K562 (cell line): Measurements from ENCODE around the gene DGKZ. TPM values are rescaled to one million over a fixed set of nuclear protein-coding genes. Genes with fewer than 3 reads are reported as not detected.
A peak's percentile ranks its signal among the peaks of the same experiment; 100 is the strongest.

Experiments
- ATAC-seq: fragments of 200-7000 bp; cut with Tn5 transposase; 3 replicates; pipeline ENCODE4 v1.9.1; 2020; ENCODE audit warnings: moderate library complexity
- BruUV-seq: library from RNA; stranded (reverse); fragments of 400-500 nt; replicated peaks from 2 replicates; lab custom pipeline; 2021; lab: Mats Ljungman, UMichigan
- CTCF ChIA-PET: fragments of 300-600 bp; formaldehyde crosslinking; extraction: SDS; loops from one replicate; lab custom pipeline; 2021; ENCODE audit warnings: low intra/inter-chr PET ratio; lab: Yijun Ruan, JAX
- POLR2A ChIA-PET: fragments of 300-600, 350-650 bp; sonication (Branson Sonifier 250); formaldehyde crosslinking; extraction: SDS; loops from one replicate; lab custom pipeline; 2021; ENCODE audit warnings: antibody characterized with exemption, inconsistent platforms; lab: Yijun Ruan, JAX
- DNase-seq, 4 experiments: peaks; one replicate each; pipeline versions ENCODE4 v3.0.0 to v3.0.0-alpha.2; 2011 to 2018; ENCODE audit warnings: low spot score in 3 of 4, mixed read lengths in 3 of 4; ENCODE audit errors: extremely low read depth in 1 of 4
- FAIRE-seq: peaks from 2 replicates; lab custom pipeline; 2011; peaks lifted over from hg19 to GRCh38; lab: Jason Lieb, UNC
- H2AFZ ChIP-seq: 2 replicates; pipeline ENCODE4 v1.6.0; 2011; ENCODE audit warnings: low read depth, low read length, control low read depth, inconsistent platforms
- H3K27ac ChIP-seq: fragments of 200-600 bp; 3 replicates; pipeline ENCODE4 v1.8.0; 2011; ENCODE audit warnings: low read depth, mild to moderate bottlenecking, control low read depth, inconsistent platforms, low read length, moderate library complexity, mixed read lengths; ENCODE audit errors: extremely low read depth
- H3K27me3 ChIP-seq, 2 experiments: fragments of 300-600 bp in 1 of 2; 2 replicates in 1 of 2; 3 replicates in 1 of 2; pipeline versions ENCODE4 v1.6.0 to v1.8.0; 2011; ENCODE audit warnings: inconsistent platforms in 2 of 2, low read length in 2 of 2, mild to moderate bottlenecking in 1 of 2, mixed read lengths in 1 of 2, moderate library complexity in 1 of 2; ENCODE audit not compliant: control insufficient read depth in 2 of 2, insufficient read depth in 2 of 2
- H3K36me3 ChIP-seq: fragments of 300-600 bp; 3 replicates; pipeline ENCODE4 v1.8.0; 2011; ENCODE audit warnings: mild to moderate bottlenecking, low read length, inconsistent platforms; ENCODE audit not compliant: control insufficient read depth, insufficient read depth
- H3K4me1 ChIP-seq, 2 experiments: fragments of 200-600 bp in 1 of 2; replicated peaks in 1 of 2; 2 replicates in 1 of 2; 3 replicates in 1 of 2; pipeline versions ENCODE4 v1.5.1 to v1.8.0; 2011; ENCODE audit warnings: inconsistent platforms in 2 of 2, low read length in 2 of 2, mild to moderate bottlenecking in 1 of 2, mixed read lengths in 1 of 2, moderate library complexity in 1 of 2; ENCODE audit not compliant: control insufficient read depth in 2 of 2, insufficient read depth in 2 of 2
- H3K4me2 ChIP-seq: 2 replicates; pipeline ENCODE4 v1.6.1; 2011; ENCODE audit warnings: low read length, control low read depth, inconsistent platforms, mixed read lengths; ENCODE audit not compliant: insufficient read depth
- H3K4me3 ChIP-seq: fragments of 200-600 bp; sonication (generic), shearing (Covaris generic); 2 replicates; pipeline ENCODE4 v1.5.1; 2016; ENCODE audit warnings: control low read depth, inconsistent platforms
- H3K79me2 ChIP-seq: fragments of 200-600 bp; 3 replicates; pipeline ENCODE4 v1.8.0; 2011; ENCODE audit warnings: low read length, inconsistent platforms; ENCODE audit not compliant: control insufficient read depth, insufficient read depth
- H3K9ac ChIP-seq, 2 experiments: 2 replicates each; pipeline versions ENCODE4 v1.6.0 to v1.6.1; 2011; ENCODE audit warnings: low read depth in 2 of 2, low read length in 2 of 2, control low read depth in 1 of 2, inconsistent platforms in 1 of 2, mild to moderate bottlenecking in 1 of 2, mixed read lengths in 1 of 2; ENCODE audit not compliant: insufficient read depth in 1 of 2
- H3K9me1 ChIP-seq: one replicate; pipeline ENCODE4 v1.6.0; 2011; ENCODE audit warnings: inconsistent platforms, mild to moderate bottlenecking, low read length, moderate library complexity; ENCODE audit not compliant: control insufficient read depth, insufficient read depth
- H3K9me3 ChIP-seq: replicated peaks from 2 replicates; pipeline ENCODE4 v1.5.1; 2011; ENCODE audit warnings: low read depth, low read length, inconsistent platforms; ENCODE audit not compliant: control insufficient read depth, insufficient read depth
- H4K20me1 ChIP-seq: replicated peaks from 2 replicates; pipeline ENCODE4 v1.6.1; 2011; ENCODE audit warnings: low read length, inconsistent platforms, mixed read lengths; ENCODE audit not compliant: control insufficient read depth, insufficient read depth
- BCOR ChIP-seq: fragments of 450-650 bp; IDR thresholded peaks from 2 replicates; pipeline ENCODE4 v1.6.1; 2016
- BMI1 ChIP-seq: fragments of 150-350 bp; IDR thresholded peaks from 2 replicates; pipeline ENCODE4 v1.6.1; 2014; ENCODE audit warnings: low read length
- GATAD2B ChIP-seq: fragments of 450-650 bp; IDR thresholded peaks from 2 replicates; pipeline ENCODE4 v1.6.1; 2017; ENCODE audit warnings: mild to moderate bottlenecking, borderline replicate concordance
- GTF3C2 ChIP-seq: IDR thresholded peaks from 3 replicates; pipeline ENCODE4 v1.6.1; 2011; ENCODE audit warnings: borderline replicate concordance, mild to moderate bottlenecking, moderate library complexity; ENCODE audit not compliant: insufficient read length; ENCODE audit errors: extremely low read depth
- MEF2D ChIP-seq: conservative IDR thresholded peaks from 2 replicates; pipeline ENCODE4 v1.6.1; 2016; ENCODE audit warnings: low read depth, missing genetic modification characterization, missing compliant biosample characterization
- MYBL2 ChIP-seq, 2 experiments: fragments of 450-650 bp in 1 of 2; sonication (generic) in 1 of 2; formaldehyde crosslinking in 1 of 2; IDR thresholded peaks; 2 replicates each; pipeline versions ENCODE4 v1.6.1 to v1.8.1; 2017 to 2022; ENCODE audit warnings: borderline replicate concordance in 1 of 2, inconsistent platforms in 1 of 2, low read depth in 1 of 2, mild to moderate bottlenecking in 1 of 2, missing genetic modification reagents in 1 of 2, moderate library complexity in 1 of 2
- POLR2B ChIP-seq: fragments of 450-650 bp; IDR thresholded peaks from 2 replicates; pipeline ENCODE4 v1.6.1; 2018; ENCODE audit warnings: low read depth; ENCODE audit not compliant: partially characterized antibody
- PYGO2 ChIP-seq: fragments of 450-650 bp; IDR thresholded peaks from 2 replicates; pipeline ENCODE4 v1.6.1; 2016; ENCODE audit warnings: mild to moderate bottlenecking, missing genetic modification characterization, moderate library complexity, missing compliant biosample characterization
- RBM22 ChIP-seq: fragments of 200-400 bp; formaldehyde crosslinking; IDR thresholded peaks from 2 replicates; pipeline ENCODE4 v1.6.1; 2018; ENCODE audit warnings: low read length, low read depth; ENCODE audit not compliant: poor library complexity, severe bottlenecking
- RBM25 ChIP-seq: fragments of 200-400 bp; formaldehyde crosslinking; IDR thresholded peaks from 2 replicates; pipeline ENCODE4 v1.6.1; 2018; ENCODE audit warnings: low read length, low read depth, moderate library complexity; ENCODE audit not compliant: severe bottlenecking
- RFX7 ChIP-seq: fragments of 250-450 bp; sonication (Bioruptor Pico); IDR thresholded peaks from 2 replicates; pipeline ENCODE4 v1.5.1; 2021; ENCODE audit warnings: mild to moderate bottlenecking
- ZFP36 ChIP-seq: fragments of 150-350 bp; IDR thresholded peaks from 2 replicates; pipeline ENCODE4 v1.6.1; 2018; ENCODE audit warnings: low read length, low read depth; ENCODE audit not compliant: partially characterized antibody
- ZHX1 ChIP-seq: fragments of 150-350 bp; conservative IDR thresholded peaks from 2 replicates; pipeline ENCODE4 v1.6.1; 2014; ENCODE audit warnings: low read length
- WGBS: fragments of 100-300 bp; shearing (Covaris generic); methylation state at CpG from one replicate; pipeline ENCODE4 v1.1.6; 2016; ENCODE audit warnings: low coverage, mixed read lengths; ENCODE audit not compliant: insufficient coverage; ENCODE audit errors: missing lambda C conversion rate; 5-methylcytosine and 5-hydroxymethylcytosine counted together
- in situ Hi-C: fragments of 300-500 bp; cut with MboI; formaldehyde crosslinking; loops from 4 replicates; pipeline ENCODE4 v1.15.0; 2018; ENCODE audit warnings: inconsistent platforms, mixed read lengths
- intact Hi-C: fragments of 100-400 bp; cut with micrococcal nuclease; formaldehyde crosslinking; loops from 2 replicates; pipeline ENCODE4 v1.14.2; 2022
- polyA plus RNA-seq, 8 experiments: library from polyadenylated mRNA; depleted of rRNA in 4 of 8; stranded (reverse) in 5 of 8; unstranded in 3 of 8; fragments of >200 nt; fragmentation: Nextera tagmentation in 2 of 8; fragmentation: Illumina TruSeq in 1 of 8; extraction: Ambion mirVana in 2 of 8; extraction: Trizol in 1 of 8; gene quantifications; 2 replicates each; pipeline versions ENCODE4 v1.2.1 to v1.2.3, GENCODE V29; 2011 to 2014; ENCODE audit warnings: inconsistent platforms in 1 of 8, missing spikeins in 1 of 8
- total RNA-seq, 7 experiments: library from RNA; depleted of rRNA in 6 of 7; stranded (reverse); fragments of >200 nt in 6 of 7; fragmentation: Illumina TruSeq in 2 of 7; extraction: Trizol in 2 of 7; gene quantifications; 2 replicates each; pipeline versions ENCODE4 v1.2.1 to v1.2.3, GENCODE V29; 2011 to 2021; ENCODE audit warnings: low replicate concordance in 1 of 7

The DGKZ gene
- total and polyA plus RNA-seq, 9 of the 15 experiments (the other 6 are each of a cell fraction or from before 2014, with no cell fraction given), result 0.51 to 100 (median 44.2) TPM

- TF ChIP-seq RBM22, result no peak
- no peak for TF ChIP-seq MYBL2 (IDR thresholded peaks at IDR 0.05; ENCODE audit: low read depth)
- no peak for TF ChIP-seq MYBL2 (CRISPR knock-in tag; IDR thresholded peaks at IDR 0.05; ENCODE audit: borderline replicate concordance)
- TF ChIP-seq POLR2B, result no peak
- TF ChIP-seq GATAD2B, result no peak
- TF ChIP-seq ZHX1, result no peak
Observed at GRCh38 chr11:46306296-46306853, 40.9 kb upstream of the DGKZ start (continued).

GRCh38 chr11:46307369-46307768 is 39.9 kb upstream of the DGKZ start:
- Histone ChIP-seq H3K9ac (0 out of 4 replicates have a peak overlapping the region, but pooled peaks of 1 of the 2 experiments have one; percentile 36), H3K4me3 (no peak overlapping the region), H3K4me1 (peaks cover 18 to 42% of the 10 kb centered on the region in 2 experiments), H3K27ac (peak overlapping the region; percentile 17; the same call in 1 of the 3 replicates), H2AFZ (no peak overlapping the region), H4K20me1 (no peaks in the 10 kb centered on the region), H3K9me1 (no peaks in the 10 kb centered on the region), H3K4me2 (no peak overlapping the region), H3K36me3 (peaks cover 24% of the 10 kb centered on the region; the same call in 2 of the 3 replicates), H3K79me2 (no peaks in the 10 kb centered on the region), H3K9me3 (no peaks in the 10 kb centered on the region), H3K27me3 (no peaks in the 10 kb centered on the region)
- no TSS peak for BruUV-seq
- intact Hi-C loops (no loop called here), in situ Hi-C loops (no loop called here)
- no peak for DNase-seq
- ChIA-PET POLR2A (interaction anchor here (0.6 to 2.5 kb wide), 5 partner anchors 8 to 188 kb away, joined by 3 to 12 read pairs (median 3); no protein-coding TSS in a partner anchor), CTCF (no interaction called here)
- ATAC-seq, result no peak
- WGBS, result 88% methylated on average over 3 of the region's 3 CpGs
- FAIRE-seq, result no peak
- TF ChIP-seq PYGO2 (tag), result no peak
- peak; percentile 21; the same call in 1 of the 2 replicates for TF ChIP-seq BCOR
- peak; percentile 44 for TF ChIP-seq RBM25
- peak; percentile 50 for TF ChIP-seq ZFP36
- TF ChIP-seq GTF3C2, result no peak
- no peak for TF ChIP-seq BMI1
- TF ChIP-seq RFX7, result no peak
- no peak for TF ChIP-seq MEF2D (tag)
